Measurements from ENCODE around the gene CHST8.
"Not testable (repeated sequence)": the region's sequence is repeated elsewhere in the genome, so short reads cannot be mapped to it uniquely, and the experiment has no call there.

The CHST8 gene

DNA sequence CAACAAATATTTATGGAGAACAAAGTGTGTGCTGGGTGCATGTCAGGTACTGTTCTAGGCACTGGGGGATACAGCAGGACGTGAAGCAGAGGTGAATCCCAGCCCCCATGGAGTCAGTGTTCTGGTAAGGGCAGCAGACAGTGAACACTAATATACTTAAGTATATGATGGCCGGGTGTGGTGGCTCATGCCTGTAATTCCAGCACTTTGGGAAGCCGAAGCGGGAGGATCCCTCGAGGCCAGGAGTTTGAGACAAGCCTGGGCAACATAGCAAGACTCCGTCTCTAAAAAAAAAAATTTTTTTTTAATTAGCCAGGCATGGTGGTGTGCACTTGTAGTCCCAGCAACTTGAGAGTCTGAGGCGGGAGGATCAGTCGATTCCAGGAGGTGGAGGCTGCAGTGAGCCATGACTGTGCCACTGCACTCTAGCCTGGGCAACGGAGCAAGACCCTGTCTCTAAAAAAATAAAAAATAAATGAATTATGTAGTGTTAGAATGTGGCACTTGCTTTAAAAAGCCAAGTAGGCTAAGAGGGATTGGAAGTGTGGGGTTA lies 22.6 kb downstream of the CHST8 start:
- DNase-seq (ENCODE audit: low read depth in 2 of 2) = no peak

DNA sequence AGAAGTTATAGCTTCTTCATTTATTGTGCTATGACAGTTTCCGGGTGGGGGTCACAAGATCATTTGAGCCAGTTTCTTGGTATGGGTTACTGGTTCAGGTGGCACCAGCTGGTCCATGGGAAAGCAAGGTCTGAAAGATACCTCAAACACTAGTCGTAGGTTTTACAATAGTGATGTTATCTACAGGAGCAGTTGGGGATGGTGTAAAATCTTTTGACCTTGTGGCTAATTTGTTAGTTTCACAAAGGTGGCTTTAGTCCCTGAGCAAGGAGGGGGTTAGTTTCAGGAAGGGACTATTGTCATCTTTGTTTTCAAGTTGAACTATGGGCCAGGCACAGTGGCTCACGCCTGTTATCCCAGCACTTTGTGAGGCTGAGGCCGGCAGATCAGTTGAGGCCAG lies 24.6 kb downstream of the CHST8 start:
- no peak for DNase-seq (ENCODE audit: low read depth in 2 of 2)

DNA sequence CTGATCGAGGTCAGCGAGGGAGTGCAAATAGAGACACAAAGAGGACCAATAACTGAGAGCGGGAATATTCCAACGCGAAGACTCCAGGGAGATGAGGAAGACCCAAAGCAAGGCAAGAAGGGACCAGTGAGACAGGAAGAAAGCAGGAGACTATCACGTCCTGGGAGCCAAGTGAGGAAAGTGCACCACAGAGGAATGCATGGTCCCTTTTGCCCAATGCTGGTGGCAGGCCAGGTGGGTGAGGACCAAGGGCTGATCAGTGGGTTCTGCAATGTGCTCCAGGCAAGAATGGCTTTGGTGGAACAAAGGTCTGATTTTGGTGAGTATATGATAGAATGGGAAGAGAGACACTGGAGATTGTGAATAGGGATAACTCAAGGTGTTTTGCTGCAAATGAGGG lies 25.4 kb downstream of the CHST8 start:
- no peak for DNase-seq (ENCODE audit: low read depth in 2 of 2)

DNA sequence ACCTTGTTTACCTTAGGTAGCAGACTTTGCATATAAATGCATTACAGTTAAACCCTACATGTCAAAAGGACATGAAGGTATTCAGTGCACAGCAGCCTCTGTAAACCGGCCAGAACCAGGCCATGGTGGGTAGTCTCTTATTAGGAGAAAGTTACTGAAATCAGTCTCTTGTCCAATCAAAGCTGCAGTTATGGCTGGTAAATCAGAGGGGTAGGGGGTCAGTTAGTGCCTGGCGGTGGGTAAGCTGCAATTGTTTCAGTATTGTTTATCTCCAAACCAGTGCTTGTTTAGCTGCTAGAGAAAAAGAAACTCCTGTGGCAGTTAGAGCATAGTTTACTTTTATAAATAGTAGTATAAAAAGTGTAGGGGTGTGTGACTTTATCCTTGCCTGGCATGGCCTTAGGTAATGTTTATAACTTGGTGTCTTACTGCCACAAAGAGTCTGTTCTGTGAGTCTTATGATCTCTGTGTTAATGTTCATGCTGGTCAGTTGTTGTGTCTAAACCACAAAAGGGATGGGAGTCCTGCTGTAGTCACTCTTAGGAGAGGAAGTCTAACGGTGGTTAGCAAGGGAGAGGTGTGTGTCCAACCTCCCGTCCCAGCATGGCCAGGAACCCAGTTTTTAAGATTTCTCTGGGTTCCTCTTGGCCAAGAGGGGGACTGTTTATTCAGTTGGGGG lies 28.0 kb downstream of the CHST8 start:
- DNase-seq (ENCODE audit: low read depth in 2 of 2) = no peak

DNA sequence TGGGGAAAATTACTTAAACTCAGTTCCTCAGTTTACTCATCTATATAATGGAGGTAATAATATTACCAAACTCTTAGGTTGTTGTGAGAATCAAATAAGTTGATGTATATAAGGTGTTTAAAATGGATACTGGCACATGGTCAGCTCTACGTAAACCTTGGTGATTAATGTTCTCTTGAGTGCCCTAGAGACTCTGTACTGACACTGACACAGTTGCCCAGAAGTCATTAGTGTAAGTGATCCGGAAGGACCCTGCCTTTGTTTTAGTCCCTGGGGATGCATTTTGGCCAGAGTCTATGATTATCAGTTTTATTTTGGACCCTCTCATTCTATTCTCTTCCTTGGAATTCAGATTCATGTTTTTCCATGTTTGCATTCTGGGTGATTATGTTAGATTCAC lies 31.9 kb downstream of the CHST8 start:
- DNase-seq (ENCODE audit: low read depth in 2 of 2) = no peak

DNA sequence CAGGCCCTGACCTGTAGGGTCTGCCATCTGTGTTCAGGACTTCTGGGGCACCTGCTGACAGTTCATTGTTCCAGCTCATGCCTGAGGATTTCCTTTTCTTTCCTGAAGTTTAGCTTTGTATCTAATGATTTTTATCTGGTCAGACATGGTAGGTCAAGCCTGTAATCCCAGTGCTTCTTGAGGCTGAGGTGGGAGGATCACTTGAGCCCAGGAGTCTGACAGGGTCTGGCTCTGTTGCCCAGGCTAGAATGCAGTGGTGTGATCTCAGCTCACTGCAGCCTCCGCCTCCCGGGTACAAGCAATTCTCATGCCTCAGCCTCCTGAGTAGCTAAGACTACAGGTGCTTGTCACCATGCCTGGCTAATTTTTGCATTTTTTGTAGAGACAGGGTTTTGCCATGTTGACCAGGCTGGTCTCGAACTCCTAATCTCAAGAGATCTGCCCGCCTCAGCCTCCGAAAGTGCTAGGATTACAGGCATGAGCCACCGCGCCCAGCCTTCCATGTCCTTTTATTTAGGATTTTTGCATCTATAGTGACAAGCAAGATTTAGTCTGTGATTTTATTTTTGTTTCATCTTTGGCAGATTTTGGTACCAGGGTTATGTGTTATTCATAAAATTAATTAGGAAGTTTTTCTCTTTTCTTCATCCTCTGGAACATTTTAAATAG lies 33.2 kb downstream of the CHST8 start:
- no peak for DNase-seq (ENCODE audit: low read depth in 2 of 2)

DNA sequence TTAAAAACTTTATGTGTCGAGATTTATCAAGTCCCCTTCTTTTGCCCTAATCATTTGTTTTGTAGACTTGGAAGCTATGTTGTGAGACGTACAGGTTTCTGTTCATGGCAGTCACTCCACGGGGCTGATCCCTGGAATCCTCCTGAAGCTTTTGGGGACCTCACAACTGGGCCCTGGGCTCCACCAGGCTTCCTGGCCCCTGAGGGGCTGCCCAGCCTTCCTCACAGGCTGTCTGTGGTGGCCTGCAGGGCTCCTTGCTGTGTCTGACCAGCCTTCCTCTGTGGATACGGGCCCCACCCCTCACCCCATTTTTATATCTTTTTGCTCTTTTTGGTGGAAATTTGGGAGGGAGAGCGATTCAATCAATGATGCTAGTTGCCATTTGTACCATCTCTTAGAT lies 38.1 kb downstream of the CHST8 start:
- DNase-seq (ENCODE audit: low read depth in 2 of 2) = no peak

DNA sequence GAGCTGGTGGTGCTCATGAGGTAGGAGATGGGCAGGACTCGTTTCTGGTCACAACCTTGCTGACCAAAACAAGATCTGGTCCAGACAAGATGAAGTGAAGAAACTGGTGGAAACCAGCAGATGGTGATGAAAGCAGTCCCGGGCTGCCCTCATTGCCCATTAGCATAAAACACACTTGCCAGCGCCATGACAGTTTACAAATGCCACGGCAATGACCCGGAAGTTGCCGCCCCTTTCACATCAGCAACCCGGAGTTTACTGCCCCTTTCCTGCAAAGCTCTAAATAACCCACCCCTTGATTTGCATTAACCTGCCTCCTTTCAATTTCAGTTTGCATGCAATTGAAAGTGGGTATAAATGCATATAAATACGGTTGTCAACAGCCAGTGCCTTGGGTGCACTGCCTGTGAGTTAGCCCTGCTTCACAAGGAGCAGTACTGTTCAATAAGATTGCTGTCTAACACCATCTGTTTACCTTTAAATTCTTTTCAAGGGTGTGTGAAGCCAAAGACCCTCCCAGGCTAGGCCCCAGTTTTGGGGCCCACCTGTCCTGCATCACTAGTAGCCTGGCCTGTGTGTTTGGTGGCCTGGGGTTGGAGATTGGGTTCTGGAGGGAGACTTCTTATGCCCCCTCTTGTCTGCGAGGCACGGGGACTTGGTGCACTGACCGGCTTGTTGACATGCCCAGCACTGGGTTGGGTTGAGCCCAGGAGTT lies 38.8 kb downstream of the CHST8 start:
- no peak for DNase-seq (ENCODE audit: low read depth in 2 of 2)

DNA sequence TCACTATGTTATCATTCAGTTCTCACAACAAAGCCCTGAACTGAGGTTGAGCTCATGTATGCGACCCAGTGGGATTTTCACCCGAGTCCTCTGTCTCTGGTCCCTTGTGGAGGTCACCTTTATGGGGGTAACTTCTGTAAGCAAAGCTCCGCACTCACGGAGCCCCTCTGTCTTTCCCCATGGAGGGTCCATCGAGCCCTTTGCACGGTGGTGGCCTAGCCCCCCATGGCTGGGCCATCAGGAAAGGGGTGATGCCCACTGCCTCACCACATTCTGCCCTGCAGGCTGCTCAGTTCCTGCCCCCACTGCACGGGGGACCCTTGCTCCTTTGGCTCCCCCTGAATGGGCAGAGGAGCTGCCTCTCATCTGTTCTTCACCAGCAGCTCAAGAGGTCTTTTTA lies 39.6 kb downstream of the CHST8 start:
- DNase-seq (ENCODE audit: low read depth in 2 of 2) = no peak

DNA sequence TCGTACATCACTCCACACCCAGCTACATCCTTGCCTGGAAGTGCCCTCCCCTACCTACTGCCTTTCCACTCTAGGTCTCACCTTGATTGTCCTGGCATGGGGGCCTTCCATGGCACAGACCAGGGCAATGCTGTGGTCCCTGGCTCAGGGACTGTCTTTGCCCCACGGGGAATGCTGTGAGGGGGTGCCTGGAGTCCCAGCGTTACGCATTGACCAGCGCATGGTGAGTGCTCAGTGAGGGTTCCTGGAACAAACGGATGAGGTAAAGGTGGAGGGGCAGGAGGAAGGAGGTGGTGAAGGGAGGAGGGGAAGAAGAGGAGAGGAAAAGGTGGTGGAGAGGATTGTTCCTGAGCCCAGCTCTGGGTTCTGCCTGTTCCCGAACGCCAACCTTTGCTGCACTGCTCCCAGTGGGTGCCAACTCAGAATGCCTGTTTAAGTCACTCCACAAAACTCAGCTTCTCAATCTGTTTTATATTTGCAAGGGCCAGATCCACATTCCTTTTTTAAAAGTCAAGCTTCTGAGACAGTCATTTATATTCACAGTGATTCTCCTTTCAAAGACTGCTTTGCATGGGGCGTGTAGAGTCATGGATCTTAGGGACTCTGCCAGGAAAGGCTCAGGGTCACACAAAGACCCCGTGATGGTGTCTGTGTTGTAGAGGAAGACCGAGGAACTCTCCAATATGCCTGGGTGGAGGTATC lies 40.8 kb downstream of the CHST8 start:
- no peak for DNase-seq (ENCODE audit: low read depth in 2 of 2)

DNA sequence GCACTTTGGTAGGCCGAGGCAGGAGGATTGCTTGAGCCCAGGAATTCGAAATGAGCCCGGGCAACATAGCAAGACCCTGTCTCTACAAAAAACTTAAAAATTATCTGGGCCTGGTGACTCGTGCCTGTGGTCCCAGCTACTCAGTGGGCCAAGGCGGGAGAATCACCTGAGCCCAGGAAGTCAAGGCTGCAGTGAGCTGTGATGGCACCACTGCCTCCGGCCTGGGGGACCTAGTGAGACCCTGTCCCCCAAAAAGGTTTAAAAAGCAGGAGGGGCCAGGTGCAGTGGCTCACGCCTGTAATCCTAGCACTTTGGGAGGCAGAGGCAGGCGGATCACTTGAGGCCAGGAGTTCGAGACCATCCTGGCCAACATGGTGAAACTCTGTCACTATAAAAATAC lies 41.6 kb downstream of the CHST8 start:
- not testable (repeated sequence) for DNase-seq (ENCODE audit: low read depth in 2 of 2)

DNA sequence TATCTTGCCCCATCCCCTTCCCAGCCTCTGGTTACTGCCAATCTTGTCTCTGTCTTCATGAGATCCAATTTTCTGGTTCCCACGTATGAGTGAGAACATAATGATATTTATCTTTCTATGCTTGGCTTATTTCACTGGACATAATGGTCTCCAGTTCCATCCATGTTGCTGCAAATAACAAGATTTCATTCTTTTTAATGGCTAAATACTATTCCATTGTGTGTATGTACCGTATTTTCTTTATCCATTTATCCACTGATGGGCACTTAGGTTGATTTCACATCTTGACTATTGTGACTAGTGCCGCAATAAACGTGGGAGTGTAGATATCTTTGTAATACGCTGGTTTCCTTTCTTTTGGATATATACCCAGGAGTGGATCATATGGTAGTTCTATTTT lies 43.0 kb downstream of the CHST8 start:
- DNase-seq (ENCODE audit: low read depth in 2 of 2) = no peak

DNA sequence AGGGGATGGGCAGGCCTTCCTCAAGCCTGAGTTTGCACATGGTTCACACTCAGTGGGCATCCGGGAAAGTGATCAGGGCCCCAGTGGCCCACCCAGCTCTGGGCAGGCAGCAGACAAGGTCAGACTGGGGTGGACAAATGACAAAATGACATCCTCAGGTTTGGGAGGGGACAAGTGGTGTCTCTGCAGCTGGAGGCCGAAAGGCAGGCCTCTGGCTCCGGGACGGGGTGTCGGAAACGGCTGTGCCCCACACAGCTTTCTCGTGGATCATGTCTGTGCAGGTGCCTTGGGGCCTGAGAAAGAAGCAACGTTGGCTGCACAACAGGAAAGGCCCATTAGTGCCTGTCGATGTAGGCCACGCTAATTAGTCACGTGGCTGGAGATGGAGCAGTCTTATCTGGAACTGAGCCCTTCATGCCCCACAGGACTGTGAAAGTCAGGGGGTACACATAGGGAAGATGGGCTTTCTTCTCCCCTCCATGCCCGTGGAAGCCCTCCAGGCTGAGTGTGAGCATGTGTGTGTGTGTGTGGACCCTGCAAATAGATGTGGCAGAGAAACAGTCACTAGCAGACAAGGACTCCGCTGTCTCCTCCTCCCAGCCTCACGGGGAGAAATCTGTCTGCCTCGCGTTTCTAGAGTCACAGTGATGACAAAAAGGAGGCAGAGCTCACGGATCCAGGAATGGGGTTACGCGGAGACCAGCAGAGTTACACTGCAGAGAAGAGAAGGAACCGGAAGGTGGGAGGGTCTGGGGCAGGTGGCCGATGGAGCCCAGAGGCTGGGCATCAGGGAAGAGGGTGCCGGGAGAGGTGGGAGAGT lies 44.2 kb downstream of the CHST8 start:
- no peak for DNase-seq (ENCODE audit: low read depth in 2 of 2)

DNA sequence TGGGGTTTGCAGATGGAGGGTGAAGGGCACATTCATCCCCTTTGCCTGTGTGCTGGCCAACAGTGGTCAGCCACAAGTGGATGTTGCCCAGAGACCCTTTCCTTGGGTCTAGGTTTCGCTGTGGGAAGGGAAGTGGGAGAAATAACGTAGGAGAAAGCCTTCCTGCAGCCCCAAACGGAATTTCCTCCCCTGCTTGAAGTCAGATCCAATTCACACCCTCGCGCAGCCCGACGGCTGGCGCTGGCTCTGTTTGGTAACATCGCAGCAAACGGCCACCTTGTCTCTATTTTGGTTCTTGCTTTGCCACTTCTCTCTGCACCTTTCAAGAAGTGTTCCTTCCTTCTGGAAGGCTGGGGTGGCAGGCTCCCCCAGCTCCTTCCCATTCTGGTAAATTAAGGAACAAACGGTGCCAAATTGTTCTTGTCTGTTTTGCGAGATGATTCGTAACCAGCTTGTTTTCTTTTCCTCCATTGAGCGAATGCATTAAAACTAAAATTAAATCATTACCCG lies 45.4 kb downstream of the CHST8 start:
- no peak for DNase-seq (ENCODE audit: low read depth in 2 of 2)

DNA sequence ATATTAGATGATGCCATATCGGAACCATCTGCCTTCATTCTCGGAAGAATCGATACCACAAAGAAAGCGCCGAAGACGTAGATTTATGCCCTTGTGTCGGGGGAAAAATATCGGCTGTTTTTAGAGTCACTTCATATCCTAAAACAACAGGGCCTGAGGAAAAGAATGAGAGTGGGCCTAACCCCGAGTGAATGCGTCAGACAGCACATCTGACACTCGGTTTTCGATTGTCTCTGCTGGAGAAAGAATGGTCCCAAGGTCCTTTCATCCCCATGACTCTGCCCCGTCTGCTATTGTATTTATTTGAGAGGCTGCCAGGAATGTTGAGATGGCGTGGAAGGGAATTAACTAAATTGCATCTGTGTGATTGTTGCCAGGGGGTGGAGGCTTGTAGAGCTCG lies 46.1 kb downstream of the CHST8 start:
- DNase-seq (ENCODE audit: low read depth in 2 of 2) = no peak

DNA sequence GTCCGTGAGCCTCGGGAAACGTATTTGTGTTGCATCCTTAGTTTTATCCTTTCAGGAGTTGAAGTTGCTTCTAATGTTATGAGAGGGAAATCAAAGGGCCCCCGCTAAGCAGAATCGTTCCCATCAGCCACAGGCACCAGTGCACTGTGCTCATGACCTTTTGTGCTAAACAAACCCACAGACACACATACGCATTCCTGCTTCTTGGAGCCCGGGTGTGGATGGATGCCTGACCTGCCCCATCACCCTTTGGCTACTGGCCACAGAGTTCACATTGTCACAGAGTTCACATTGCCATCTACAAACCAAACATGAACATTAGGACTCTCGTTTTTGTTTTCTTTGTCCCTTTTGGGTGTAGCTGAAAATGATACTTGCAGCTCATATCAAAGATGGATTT lies 47.2 kb downstream of the CHST8 start:
- no peak for DNase-seq (ENCODE audit: low read depth in 2 of 2)

DNA sequence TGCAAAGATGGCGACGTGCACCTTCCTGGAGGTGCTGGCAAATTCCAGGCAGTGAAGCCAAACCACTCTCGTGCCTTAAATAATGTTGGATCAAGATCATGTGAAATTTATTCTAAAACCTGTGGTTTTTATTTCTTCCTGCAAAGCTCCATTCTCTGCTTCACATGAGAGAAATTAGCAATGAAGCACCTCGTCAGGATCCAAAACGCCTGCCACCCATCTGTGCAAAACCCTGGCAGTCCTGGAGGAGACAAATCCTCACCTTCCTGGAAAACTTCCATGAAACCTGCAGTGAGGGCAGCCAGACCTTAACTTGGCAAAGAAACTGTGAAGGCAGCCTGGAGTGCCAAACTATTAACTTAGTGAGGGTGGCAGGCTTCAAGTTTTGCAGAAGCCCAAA lies 47.6 kb downstream of the CHST8 start:
- no peak for DNase-seq (ENCODE audit: low read depth in 2 of 2)

DNA sequence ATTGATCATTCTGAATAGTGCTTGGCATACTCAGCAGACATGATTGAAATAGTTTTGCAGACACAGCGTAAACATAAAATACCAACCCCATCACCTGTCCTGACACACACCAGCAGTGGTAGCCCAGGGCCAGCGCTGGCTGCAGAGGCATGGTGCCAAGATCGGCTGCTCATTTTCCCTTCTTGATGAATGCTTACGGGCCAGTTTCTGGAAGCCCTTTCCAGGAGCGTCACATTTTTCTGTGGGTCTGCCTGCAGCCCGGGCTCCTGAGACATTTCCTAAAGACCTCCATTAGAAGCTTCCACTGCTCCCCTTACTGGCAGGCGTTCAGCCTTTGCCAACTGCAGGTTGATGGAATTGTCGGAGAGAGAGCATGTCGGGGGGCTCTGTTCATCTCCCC lies 48.6 kb downstream of the CHST8 start:
- no peak for DNase-seq (ENCODE audit: low read depth in 2 of 2)

DNA sequence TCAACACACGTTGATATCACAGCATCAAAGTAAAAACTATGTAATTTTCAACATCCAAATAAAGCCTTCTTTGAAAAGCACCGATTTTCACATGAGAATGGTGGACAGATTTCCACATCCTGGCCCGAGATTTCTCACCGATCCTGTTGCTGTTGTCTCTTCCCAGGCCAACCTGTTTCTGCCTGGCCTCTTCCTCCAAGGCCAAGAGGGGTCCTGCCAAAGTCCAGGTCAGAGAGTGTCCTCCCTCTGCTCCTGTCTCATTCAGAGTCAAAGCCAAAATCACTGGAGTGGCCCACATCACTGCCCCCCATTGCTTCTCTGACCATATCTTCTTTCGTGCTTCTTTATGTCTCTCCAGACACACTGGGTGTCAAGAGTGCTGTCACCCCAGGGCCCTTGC lies 49.5 kb downstream of the CHST8 start:
- DNase-seq (ENCODE audit: low read depth in 2 of 2) = no peak

DNA sequence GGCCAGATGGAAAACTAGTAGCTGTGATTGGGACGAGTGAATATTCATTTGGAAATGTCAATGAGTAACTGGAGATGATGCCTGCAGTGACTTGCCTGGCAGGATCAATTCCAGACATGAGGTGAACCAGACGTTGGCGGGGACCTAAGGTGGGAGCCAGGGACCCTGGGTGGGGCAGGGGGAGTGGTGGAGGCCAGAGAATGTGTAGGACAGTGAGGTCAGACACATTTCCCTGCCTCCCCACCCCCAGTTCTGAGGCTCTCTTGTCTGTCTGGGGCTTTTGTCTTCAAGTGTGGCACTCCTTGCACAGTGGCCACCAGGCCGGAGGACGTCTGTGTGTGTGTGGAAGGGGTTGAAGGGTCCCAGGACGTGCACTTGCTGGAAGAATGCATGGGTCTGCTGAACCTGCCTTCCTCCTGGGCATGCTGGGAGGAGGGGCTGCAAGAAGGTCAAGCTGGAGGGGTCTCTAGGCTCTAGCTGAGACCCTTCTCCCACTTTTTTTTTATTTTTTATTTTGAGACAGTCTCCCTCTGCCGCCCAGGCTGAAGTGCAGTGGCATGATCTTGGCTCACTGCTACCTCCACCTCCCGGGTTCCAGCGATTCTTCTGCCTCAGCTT lies 51.6 kb downstream of the CHST8 start:
- no peak for DNase-seq (ENCODE audit: low read depth in 2 of 2)
